Thoracic aorta (tissue), 2 donors: ENCODE data around the gene AKNA. TPM values are rescaled to one million over a fixed set of nuclear protein-coding genes. Genes with fewer than 3 reads are reported as not detected.

Experiments
- ATAC-seq: fragments of 150-250 bp; one replicate; pipeline ENCODE4 v1.8.0; 2017; ENCODE audit warnings: low read depth; ENCODE audit not compliant: insufficient number of reproducible peaks, low FRiP score
- DNase-seq: peaks from one replicate; pipeline ENCODE4 v3.0.0-alpha.2; 2020; ENCODE audit warnings: low spot score
- H3K27ac ChIP-seq, 2 donors: fragments of 200-600 bp; sonication (generic); 1 replicate in 1 of 2; 2 replicates in 1 of 2; pipeline ENCODE4 v1.5.1; 2016; ENCODE audit warnings: mild to moderate bottlenecking in 2 of 2, moderate library complexity in 2 of 2
- H3K27me3 ChIP-seq: fragments of 200-600 bp; sonication (generic); replicated peaks from 2 replicates; pipeline ENCODE4 v1.6.0; 2016; ENCODE audit warnings: mild to moderate bottlenecking; ENCODE audit not compliant: insufficient read depth
- H3K36me3 ChIP-seq: fragments of 200-600 bp; sonication (generic); one replicate; pipeline ENCODE4 v1.5.1; 2016
- H3K4me1 ChIP-seq, 2 donors: fragments of 200-600 bp; sonication (generic); 1 replicate in 1 of 2; 2 replicates in 1 of 2; pipeline versions ENCODE4 v1.5.1 to v1.6.0; 2016; ENCODE audit warnings: low read depth in 2 of 2, mild to moderate bottlenecking in 1 of 2; ENCODE audit not compliant: control insufficient read depth in 1 of 2
- H3K4me3 ChIP-seq: fragments of 200-600 bp; sonication (generic); 2 replicates; pipeline ENCODE4 v1.5.1; 2016; ENCODE audit warnings: mild to moderate bottlenecking
- H3K9me3 ChIP-seq: fragments of 200-600 bp; sonication (generic); 2 replicates; pipeline ENCODE4 v1.5.1; 2016
- total RNA-seq, 2 donors: library from RNA; depleted of rRNA; stranded (reverse); fragments of >200 nt; gene quantifications; one replicate each; pipeline versions ENCODE4 v1.1.0 to v1.2.3, GENCODE V29; 2016
- TF ChIP-seq, protein P1 (sequence below): fragments of 200-600 bp; sonication (generic); IDR thresholded peaks from one replicate; pipeline ENCODE4 v1.5.1; 2019; ENCODE audit warnings: antibody characterized with exemption

AKNA gene
- total RNA-seq, 2 donors from 2014 or later, result 34.8 to 68.5 TPM

DNA sequence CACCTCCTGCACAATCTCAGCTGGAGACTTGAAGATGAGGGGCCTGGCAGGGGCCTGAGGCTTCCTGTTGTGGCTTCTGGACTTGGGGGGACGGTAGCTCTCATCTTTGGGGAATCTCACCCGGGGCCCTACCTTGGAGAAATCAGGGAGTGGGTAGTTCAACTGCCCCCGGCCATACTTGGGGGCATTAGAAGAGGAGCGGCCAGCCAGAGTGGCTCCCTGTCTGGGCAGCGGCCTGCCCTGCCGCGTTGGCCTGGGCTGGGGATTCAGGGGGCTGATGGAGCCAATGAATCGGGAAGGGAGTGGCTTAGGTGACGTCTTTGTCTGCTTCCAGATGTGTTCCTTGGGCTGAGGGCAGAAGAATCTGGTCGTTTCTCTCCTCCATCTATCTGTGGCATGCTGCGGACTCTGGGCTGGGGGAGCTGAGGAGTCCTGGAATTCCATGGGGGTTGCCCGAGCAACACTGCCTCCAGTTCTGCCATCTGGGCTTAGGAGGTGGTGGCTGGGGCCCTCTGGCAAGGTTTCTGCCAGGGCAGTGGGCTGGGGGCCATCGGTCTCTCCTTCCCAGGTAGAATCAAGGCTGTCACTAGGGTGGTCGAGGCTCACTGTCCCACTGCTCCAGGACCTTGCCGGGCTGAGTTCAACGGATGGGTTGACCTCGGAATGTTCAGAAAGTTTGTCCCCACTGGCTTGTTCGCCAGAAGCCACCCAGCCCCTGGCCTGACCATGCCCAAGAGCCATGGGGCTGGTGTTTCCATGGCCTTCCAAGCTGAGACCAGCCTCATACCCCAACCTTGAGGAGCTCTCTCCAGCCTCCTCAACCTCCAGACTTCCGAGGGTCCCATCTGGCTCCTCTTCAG, 11.0 kb downstream of the AKNA start:
- Histone ChIP-seq H3K4me1 (peaks cover 16 to 52% of the 10 kb centered on the region in 2 donors), H3K4me3 (no peak overlapping the region), H3K36me3 (peaks cover 41% of the 10 kb centered on the region), H3K9me3 (no peaks in the 10 kb centered on the region), H3K27me3 (no peaks in the 10 kb centered on the region), H3K27ac (no peak overlapping the region)
- TF ChIP-seq, protein P1, sequence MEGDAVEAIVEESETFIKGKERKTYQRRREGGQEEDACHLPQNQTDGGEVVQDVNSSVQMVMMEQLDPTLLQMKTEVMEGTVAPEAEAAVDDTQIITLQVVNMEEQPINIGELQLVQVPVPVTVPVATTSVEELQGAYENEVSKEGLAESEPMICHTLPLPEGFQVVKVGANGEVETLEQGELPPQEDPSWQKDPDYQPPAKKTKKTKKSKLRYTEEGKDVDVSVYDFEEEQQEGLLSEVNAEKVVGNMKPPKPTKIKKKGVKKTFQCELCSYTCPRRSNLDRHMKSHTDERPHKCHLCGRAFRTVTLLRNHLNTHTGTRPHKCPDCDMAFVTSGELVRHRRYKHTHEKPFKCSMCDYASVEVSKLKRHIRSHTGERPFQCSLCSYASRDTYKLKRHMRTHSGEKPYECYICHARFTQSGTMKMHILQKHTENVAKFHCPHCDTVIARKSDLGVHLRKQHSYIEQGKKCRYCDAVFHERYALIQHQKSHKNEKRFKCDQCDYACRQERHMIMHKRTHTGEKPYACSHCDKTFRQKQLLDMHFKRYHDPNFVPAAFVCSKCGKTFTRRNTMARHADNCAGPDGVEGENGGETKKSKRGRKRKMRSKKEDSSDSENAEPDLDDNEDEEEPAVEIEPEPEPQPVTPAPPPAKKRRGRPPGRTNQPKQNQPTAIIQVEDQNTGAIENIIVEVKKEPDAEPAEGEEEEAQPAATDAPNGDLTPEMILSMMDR, result no peak
- DNase-seq (no peak), ATAC-seq (no peak)

DNA sequence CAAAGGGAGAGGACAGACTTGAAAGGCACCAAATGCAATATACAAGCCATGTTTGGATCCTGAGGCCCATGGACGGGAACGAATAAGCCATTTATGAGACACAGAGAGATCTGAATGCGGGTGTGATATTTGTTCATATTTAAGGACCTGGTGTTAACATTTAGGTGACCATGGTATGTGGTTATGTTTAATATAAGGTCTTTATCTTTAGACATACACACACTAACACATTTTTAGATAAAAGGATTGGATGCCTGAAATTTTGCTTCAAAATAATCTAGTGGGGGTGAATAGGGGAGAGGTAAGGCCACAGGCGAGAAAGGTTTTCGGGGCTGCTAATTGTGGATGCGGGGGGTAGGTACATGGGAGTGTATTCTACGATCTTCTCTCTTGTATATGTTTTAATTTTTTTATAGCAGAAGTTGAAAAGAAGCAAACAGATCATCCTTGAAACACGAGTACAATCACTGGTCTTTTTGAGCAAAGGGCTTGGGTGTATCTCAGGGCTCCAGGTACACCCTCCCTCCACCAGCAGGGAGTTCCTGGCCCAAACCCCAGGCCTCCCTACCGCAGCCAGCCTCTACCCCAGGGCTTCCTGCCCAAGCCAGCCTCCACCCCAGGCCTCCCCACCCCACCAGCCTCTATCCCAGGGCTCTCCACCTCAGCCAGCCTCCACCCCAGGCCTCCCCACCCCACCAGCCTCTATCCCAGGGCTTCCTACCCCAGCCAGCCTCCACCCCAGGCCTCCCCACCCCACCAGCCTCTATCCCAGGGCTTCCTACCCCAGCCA, 12.2 kb downstream of the AKNA start:
- peaks cover 41% of the 10 kb centered on the region for H3K36me3 ChIP-seq

DNA sequence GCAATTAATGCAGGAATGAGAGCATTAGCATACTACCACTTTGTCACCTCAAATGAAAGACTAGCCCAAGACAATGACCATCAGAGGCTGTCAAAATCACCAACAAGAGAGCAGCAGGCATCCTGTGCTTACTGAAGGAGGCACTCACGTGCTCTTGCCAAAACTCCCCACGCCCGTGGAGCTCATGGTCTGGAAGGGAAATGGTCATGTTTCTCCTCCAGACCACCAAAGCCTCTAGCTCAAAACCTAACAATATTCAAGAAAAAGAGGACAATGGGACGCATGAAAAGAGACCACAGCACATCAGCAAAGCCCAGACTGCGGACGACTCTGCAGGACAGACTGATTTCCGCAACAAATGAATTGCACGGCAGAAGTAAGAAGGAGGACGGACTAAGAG, 12.8 kb downstream of the AKNA start:
- ATAC-seq (no peak), DNase-seq (no peak)
- peaks cover 24 to 45% of the 10 kb centered on the region in 2 donors for H3K4me1 ChIP-seq
- TF ChIP-seq, protein P1, result no peak
- H3K27me3 ChIP-seq, result no peaks in the 10 kb centered on the region
- H3K27ac ChIP-seq, result no peak overlapping the region
- no peak overlapping the region for H3K4me3 ChIP-seq
- peaks cover 36% of the 10 kb centered on the region for H3K36me3 ChIP-seq
- H3K9me3 ChIP-seq, result no peaks in the 10 kb centered on the region

More for the DNA sequence above, 12.2 kb downstream of the AKNA start:
- Histone ChIP-seq H3K4me1 (peaks cover 24 to 52% of the 10 kb centered on the region in 2 donors), H3K4me3 (no peak overlapping the region), H3K27me3 (no peaks in the 10 kb centered on the region), H3K27ac (no peak overlapping the region), H3K9me3 (no peaks in the 10 kb centered on the region)
- DNase-seq, result no peak
- ATAC-seq, result no peak
- TF ChIP-seq, protein P1, result no peak

DNA sequence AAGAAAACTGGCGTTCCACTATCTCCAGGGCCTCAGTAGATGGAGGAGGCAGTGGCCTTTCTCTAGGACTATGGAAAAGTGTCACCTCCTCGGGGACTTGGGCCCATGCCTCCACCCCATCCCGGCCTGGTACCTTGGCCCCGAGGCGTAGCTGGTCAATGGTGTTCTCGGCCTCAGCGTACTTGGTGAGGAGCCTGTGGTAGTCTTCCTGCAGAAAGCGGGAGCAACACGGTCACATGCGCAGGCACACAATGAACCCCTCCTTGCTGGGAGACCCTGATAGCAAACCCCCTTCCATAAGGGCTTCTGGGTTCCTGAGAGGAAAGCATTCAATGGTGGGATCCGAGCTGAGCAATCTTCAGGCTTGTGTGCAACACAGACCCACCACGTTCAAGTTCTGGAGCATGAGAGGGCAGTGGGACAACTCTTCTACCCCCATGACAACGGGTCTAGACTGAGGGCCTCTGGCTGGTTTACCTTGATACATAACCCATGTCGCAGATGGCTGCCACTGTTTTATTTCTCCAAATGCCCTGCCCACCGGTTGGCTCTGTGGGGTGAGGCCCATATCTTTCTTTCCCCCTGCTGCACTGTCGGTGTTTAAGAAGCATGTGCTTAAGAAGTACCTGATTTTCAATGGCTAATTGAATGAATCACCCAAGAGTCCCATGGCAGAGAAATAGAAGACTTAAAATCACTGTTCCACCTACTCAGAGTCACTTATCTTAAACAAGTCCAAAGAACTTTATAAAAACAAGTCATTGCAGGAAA, 13.6 kb downstream of the AKNA start:
- DNase-seq, result no peak
- no peak overlapping the region for H3K27ac ChIP-seq
- no peaks in the 10 kb centered on the region for H3K9me3 ChIP-seq
- peaks cover 24 to 38% of the 10 kb centered on the region in 2 donors for H3K4me1 ChIP-seq
- no peak overlapping the region for H3K4me3 ChIP-seq
- TF ChIP-seq, protein P1, result no peak
- H3K27me3 ChIP-seq, result no peaks in the 10 kb centered on the region
- no peak for ATAC-seq
- peaks cover 30% of the 10 kb centered on the region for H3K36me3 ChIP-seq
